Coronary artery (tissue), 2 donors: ENCODE data around the gene RUBCN.
"Not testable (repeated sequence)": the region's sequence is repeated elsewhere in the genome, so short reads cannot be mapped to it uniquely, and the experiment has no call there.

Experiments used
- DNase-seq: peaks from one replicate; pipeline ENCODE4 v3.0.0-alpha.2; 2017; ENCODE audit warnings: low spot score
- H3K27ac ChIP-seq, 2 donors: fragments of 200-600 bp; sonication (generic); one replicate each; pipeline ENCODE4 v1.5.1; 2016 to 2019
- H3K4me3 ChIP-seq: fragments of 200-600 bp; sonication (generic); 2 replicates; pipeline ENCODE4 v1.5.1; 2016; ENCODE audit warnings: mild to moderate bottlenecking, moderate library complexity
- CTCF ChIP-seq: fragments of 200-600 bp; sonication (generic); IDR thresholded peaks from one replicate; pipeline ENCODE4 v1.5.1; 2019; ENCODE audit warnings: antibody characterized with exemption

Gene RUBCN

GRCh38 chr3:197718891-197719290 is 17.8 kb downstream of the RUBCN start:
- TF ChIP-seq CTCF, result no peak
- DNase-seq, result no peak
- no peak overlapping the region for H3K27ac ChIP-seq

GRCh38 chr3:197714251-197714650 is 22.5 kb downstream of the RUBCN start:
- Histone ChIP-seq H3K4me3 (no peak overlapping the region), H3K27ac (peak overlapping the region; percentile 22 to 88)
- DNase-seq, result no peak
- TF ChIP-seq CTCF, result no peak

More at GRCh38 chr3:197718891-197719290, 17.8 kb downstream of the RUBCN start:
- no peak overlapping the region for H3K4me3 ChIP-seq

GRCh38 chr3:197713477-197713822 is 23.3 kb downstream of the RUBCN start:
- TF ChIP-seq CTCF, result no peak
- H3K27ac ChIP-seq, result peak overlapping the region; percentile 77 to 88
- no peak for DNase-seq
- peak overlapping the region; percentile 61 for H3K4me3 ChIP-seq

- peak overlapping the region; percentile 61 for H3K4me3 ChIP-seq
- peak; percentile 91 for DNase-seq
- H3K27ac ChIP-seq, result peak overlapping the region; percentile 77 to 88
- no peak for TF ChIP-seq CTCF
Measured at GRCh38 chr3:197711973-197712707, 24.6 kb downstream of the RUBCN start.

GRCh38 chr3:197710965-197711364 is 25.7 kb downstream of the RUBCN start:
- peak overlapping the region in 1 of 2 donors; percentile 18 for H3K27ac ChIP-seq
- not testable (repeated sequence) for DNase-seq

GRCh38 chr3:197709135-197709534 is 27.6 kb downstream of the RUBCN start:
- Histone ChIP-seq H3K4me3 (no peak overlapping the region), H3K27ac (no peak overlapping the region)
- DNase-seq, result no peak
- TF ChIP-seq CTCF, result no peak

More at GRCh38 chr3:197710965-197711364, 25.7 kb downstream of the RUBCN start:
- not testable (repeated sequence) for H3K4me3 ChIP-seq

GRCh38 chr3:197706658-197707057 is 30.0 kb downstream of the RUBCN start:
- no peak overlapping the region for H3K27ac ChIP-seq
- TF ChIP-seq CTCF, result no peak

More at GRCh38 chr3:197706658-197707057, 30.0 kb downstream of the RUBCN start:
- DNase-seq, result no peak
- H3K4me3 ChIP-seq, result no peak overlapping the region
